Gastrocnemius medialis (tissue), 4 donors: Measurements from ENCODE around the gene DLG4.

ENCODE experiments used
- CTCF ChIP-seq, 5 experiments: fragments of 450-650 bp in 3 of 5; fragments of 200-600 bp in 2 of 5; sonication (generic) in 2 of 5; IDR thresholded peaks in 4 of 5; conservative IDR thresholded peaks in 1 of 5; 1 replicate in 4 of 5; 2 replicates in 1 of 5; pipeline ENCODE4 v1.5.1; 2016 to 2019; ENCODE audit warnings: antibody characterized with exemption in 5 of 5, mild to moderate bottlenecking in 3 of 5, moderate library complexity in 3 of 5
- POLR2A ChIP-seq, 2 donors: fragments of 450-650 bp; IDR thresholded peaks; one replicate each; pipeline ENCODE4 v1.6.1; 2017; ENCODE audit warnings: antibody characterized with exemption in 2 of 2, mild to moderate bottlenecking in 2 of 2, moderate library complexity in 2 of 2

- no peak for TF ChIP-seq CTCF (IDR thresholded peaks at IDR 0.05 in 4 of 5, conservative IDR thresholded peaks at IDR 0.05 in 1 of 5)
- TF ChIP-seq POLR2A (IDR thresholded peaks at IDR 0.05), result no peak
These were observed 4.5 kb upstream of the DLG4 start for GRCh38 chr17:7224110-7224509.
